CD4-positive, alpha-beta T cell treated with Interleukin-4 for 4 hours (primary cell): ENCODE measurements around the gene FADD.

ENCODE experiments used
- DNase-seq: peaks from one replicate; pipeline ENCODE4 v3.0.0-alpha.2; 2020

FADD gene

DNA sequence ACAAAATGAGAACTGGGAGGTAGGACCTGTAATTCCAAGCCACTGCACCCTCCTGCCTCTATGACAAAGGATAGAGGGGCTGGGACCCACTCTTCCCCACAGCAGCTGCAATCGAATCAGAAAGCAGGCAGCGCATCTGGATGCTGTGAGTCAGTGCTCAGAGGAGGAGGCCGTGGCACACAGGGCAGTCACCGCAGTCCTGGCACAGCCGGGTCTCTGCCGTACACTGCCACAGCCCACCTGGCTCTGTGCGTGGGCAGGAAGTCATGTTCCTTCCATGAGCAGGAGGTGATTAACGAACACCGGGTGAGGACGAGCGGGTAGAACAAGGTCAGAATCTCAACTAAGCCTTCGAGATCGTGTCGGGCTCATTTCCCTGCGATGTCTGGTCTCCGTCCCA, 37.2 kb downstream of the FADD start:
- DNase-seq, result no peak

GRCh38 chr11:70241709-70242108, 38.6 kb downstream of the FADD start:
- DNase-seq, result no peak

GRCh38 chr11:70242885-70243284, 39.8 kb downstream of the FADD start:
- DNase-seq, result no peak

DNA sequence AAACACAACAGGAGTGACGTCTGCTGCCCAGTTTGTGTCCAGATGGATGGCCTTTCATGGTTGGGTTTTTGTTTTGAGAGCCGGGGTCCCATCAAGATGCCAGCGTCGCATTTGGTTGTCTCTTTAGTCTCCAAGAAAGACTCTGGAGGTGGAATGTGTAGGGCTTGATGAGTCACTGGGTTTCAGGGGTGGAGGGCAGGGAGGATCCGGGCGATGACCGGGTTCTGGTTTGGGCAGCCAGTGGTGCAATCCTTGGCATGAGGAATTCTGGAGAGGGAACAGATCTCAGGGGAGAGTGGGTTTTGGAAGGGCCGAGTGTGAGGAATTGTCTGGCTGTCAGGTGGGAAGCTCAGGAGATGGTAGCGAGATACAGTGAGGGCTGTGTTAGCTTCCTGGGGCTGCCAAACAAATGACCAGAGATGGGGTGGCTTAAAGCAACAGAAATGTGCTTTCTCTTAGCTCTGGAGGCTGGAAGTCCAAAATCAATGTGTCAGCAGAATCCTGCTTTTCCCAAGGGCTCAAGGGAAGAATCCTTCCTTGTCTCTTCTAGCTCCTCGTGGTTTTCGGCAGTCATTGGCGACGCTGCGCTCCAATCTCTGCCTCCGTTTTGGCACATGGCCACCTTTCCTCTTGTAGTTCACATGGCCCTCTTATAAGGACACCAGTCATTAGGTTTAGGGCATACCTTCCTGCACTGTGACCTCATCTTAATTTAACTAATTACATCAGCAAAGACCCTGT, 41.0 kb downstream of the FADD start:
- no peak for DNase-seq

DNA sequence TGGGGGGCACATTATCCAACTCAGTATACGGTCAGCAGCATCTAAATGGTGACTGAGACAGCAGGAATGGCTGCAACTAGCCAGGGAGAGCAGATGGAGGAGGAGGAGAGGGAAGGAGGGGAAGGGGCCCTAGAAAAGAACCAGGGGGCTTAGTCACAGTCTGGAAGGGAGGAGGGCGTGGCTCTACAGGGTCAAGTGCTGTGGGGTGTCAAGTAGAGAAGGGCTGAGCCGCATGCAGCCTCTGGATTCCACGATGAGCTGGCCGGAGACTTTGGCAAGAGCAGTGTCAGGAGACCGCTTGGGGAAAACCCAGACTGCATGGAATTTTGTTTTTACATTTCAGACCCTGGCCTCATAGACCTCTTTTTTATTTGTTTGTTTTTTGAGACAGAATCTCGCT, 41.6 kb downstream of the FADD start:
- no peak for DNase-seq

DNA sequence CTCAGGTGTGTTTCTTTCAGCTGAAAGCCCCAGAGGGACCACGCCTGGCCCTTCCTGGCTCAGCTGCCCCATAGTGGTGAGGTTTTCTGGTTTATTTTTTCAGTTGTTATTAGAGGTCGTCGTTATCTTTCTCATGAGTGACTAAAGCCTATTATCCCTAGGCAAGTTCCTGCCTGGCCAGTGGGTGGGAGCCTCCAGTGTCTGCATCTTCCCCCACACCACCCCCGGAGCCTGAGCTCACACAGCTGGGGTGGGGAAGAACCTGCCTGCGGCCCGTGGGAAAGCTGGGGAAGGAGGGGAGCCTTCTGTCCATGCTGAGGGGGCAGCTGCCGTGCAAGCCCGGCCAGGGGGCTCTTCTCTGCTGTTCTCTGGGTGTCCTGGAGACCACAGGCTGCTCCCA, 43.1 kb downstream of the FADD start:
- DNase-seq, result no peak

DNA sequence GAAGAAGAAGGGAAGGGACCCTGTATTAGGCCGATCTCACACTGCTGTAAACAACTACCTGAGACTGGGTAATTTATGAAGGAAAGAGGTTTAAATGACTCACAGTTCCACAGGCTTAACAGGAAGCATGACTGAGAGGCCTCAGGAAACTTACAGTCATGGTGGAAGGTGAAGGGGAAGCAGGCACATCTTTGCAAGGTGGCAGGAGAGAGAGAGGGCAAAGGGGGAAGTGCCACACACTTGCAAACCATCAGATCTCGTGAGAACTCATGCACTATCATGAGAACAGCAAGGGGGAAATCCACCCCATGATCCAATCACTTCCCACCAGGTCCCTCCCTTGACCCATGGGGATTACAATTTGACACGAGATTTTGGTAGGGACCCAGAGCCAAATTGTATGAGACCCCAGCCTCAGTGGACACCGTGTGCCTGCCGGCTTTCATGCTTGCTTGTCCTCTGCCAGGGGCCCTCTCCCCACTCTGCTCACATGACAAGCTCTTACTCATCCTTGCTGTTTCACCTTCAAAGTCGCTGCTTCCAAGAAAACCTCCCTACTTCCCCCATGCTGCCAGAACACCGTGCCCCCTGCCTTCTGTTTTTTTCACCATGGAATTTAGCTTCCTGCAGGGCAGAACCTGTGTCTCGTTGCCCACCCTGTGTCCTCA, 44.1 kb downstream of the FADD start:
- DNase-seq, result no peak

DNA sequence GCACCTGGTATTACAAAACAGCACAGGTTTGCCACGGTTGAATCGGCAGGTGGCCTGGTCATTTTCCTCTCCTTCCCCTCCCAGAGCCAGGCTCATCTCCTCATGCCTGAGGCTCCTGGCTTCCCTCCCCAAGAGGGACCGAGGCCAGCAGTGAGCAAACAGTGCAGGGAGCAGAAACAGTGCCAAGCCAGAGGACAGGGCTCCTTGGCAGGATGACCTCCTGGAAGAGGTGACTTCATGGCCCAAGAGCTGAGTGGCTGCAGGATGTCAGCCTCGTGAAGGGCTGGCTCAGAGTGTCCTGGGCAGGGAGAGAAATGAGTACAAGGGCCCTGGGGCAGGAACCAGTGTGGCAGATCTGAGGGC, 44.6 kb downstream of the FADD start:
- no peak for DNase-seq

- no peak for DNase-seq
Observed at GRCh38 chr11:70250876-70251658, 48.0 kb downstream of the FADD start.

DNA sequence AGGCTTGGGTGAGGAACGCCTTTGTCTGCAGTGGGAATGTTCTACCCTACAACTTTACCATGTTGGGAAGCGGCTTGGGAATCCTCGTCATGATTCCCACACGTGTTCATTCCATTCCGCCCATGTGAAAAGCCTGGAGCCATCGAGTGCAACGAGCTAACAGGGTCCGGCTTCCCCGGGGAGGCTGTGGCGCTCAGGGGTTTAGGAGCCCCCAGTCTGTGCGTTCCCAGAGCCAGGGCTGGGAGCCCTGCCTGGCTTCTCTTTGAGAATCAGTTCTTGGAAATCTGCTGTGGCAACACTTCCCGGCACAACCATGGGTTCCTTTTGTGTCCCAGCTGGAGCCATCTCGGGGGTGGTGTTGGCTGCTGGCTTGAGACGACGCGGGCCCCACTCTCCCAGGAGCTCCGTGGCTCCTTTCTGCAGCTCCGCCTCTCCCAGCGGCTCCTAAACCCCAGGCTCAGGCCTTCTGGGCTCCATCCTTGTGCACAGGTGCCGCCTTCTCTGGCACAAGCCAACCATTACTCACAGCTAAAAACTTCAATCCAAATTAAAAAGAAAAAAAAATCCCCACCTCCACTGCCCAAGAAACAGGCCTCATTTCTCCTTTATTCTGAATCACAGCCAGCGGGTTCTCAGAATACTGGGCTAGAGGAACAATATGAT, 48.7 kb downstream of the FADD start:
- DNase-seq, result no peak

- no peak for DNase-seq
Observed at GRCh38 chr11:70252844-70253243, 49.7 kb downstream of the FADD start.

DNA sequence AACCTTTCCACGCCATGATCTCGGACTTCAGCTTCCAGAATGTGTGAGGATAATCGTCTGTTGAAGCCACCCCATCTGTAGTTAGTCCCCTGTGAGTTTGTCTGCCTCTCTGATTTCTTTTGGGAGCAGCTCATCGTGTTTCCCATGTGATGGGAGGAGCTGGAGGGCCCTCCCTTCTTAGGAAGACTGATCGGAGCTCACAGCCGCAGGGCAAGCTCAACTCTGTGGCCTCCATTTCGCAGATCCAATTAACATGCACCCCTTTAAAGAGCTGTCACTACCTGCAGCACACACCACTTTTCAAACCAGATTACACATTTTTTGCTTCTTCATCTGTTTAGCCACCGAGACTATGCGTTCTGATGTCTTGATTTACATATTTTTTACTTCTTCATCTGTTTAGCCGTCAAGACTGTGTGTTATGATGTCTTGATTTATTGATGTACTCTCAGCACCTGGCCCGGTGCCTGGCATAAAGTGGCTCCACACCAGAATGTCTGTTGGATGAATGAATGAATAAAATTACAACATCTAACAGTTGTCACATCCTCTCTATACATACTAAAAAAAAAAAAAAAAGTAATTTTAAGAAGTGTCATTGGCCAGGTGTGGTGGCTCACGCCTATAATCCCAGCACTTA, 52.5 kb downstream of the FADD start:
- DNase-seq, result no peak
